ENCODE data around the gene TBC1D8.

DNA sequence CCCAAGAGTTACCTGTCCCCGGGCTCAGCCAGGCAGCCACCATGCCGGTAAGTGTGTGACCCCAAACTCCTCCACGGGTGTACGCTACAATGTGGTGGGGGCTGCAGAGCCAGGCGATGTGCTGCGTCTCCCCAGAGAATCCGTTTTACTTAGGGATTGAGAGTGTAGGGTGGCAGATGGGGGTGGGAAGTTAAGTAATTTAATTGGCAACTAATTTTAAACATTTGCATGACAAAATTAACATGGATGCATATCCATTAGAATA is 175.7 kb downstream of the TBC1D8 start:
- TF ChIP-seq TCF12 (IDR thresholded peaks at IDR 0.05; ENCODE audit: low read depth, low read length) (no peak), EZH2 (IDR thresholded peaks at IDR 0.05; ENCODE audit: low read depth, low read length, severe bottlenecking) (no peak), ZNF274 (IDR thresholded peaks at IDR 0.05; ENCODE audit: borderline replicate concordance, extremely low read depth, low read length) (no peak), MAFK (IDR thresholded peaks at IDR 0.05; ENCODE audit: low read depth, low read length) (no peak), POLR2AphosphoS5 (IDR thresholded peaks at IDR 0.05; ENCODE audit: low read depth, low read length) (no peak), TAF7 (optimal IDR thresholded peaks at IDR 0.05; ENCODE audit: borderline replicate concordance, low read depth, low read length) (no peak), POU5F1 (IDR thresholded peaks at IDR 0.05; ENCODE audit: low read depth, low read length) (no peak), YY1 (IDR thresholded peaks at IDR 0.05; ENCODE audit: low read depth, low read length) (no peak), RFX5 (IDR thresholded peaks at IDR 0.05; ENCODE audit: borderline replicate concordance, low read depth, low read length) (no peak), SIX5 (IDR thresholded peaks at IDR 0.05; ENCODE audit: low read depth, low read length) (no peak), JUN (IDR thresholded peaks at IDR 0.05; ENCODE audit: low read depth, low read length) (no peak), CEBPB (IDR thresholded peaks at IDR 0.05; ENCODE audit: low read depth, low read length) (no peak)
- TF ChIP-seq, protein P1, sequence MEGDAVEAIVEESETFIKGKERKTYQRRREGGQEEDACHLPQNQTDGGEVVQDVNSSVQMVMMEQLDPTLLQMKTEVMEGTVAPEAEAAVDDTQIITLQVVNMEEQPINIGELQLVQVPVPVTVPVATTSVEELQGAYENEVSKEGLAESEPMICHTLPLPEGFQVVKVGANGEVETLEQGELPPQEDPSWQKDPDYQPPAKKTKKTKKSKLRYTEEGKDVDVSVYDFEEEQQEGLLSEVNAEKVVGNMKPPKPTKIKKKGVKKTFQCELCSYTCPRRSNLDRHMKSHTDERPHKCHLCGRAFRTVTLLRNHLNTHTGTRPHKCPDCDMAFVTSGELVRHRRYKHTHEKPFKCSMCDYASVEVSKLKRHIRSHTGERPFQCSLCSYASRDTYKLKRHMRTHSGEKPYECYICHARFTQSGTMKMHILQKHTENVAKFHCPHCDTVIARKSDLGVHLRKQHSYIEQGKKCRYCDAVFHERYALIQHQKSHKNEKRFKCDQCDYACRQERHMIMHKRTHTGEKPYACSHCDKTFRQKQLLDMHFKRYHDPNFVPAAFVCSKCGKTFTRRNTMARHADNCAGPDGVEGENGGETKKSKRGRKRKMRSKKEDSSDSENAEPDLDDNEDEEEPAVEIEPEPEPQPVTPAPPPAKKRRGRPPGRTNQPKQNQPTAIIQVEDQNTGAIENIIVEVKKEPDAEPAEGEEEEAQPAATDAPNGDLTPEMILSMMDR (IDR thresholded peaks at IDR 0.05; ENCODE audit: control extremely low read depth in 1 of 3, insufficient read depth in 1 of 3, low read depth in 1 of 3, low read length in 3 of 3), result no peak
